Panc1 (cell line): ENCODE data around the gene TPSG1. TPM values are rescaled to one million over a fixed set of nuclear protein-coding genes. Genes with fewer than 3 reads are reported as not detected.

Experiments used
- ATAC-seq: fragments of 200-7000 bp; cut with Tn5 transposase; 2 replicates; pipeline ENCODE4 v1.9.1; 2020; ENCODE audit warnings: mild to moderate bottlenecking, moderate library complexity
- BruUV-seq: library from RNA; stranded (reverse); fragments of 400-500 nt; replicated peaks from 2 replicates; lab custom pipeline; 2021; lab: Mats Ljungman, UMichigan
- CTCF ChIA-PET: fragments of 300-600 bp; sonication (Branson Sonifier 250); formaldehyde crosslinking; loops from one replicate; lab custom pipeline; 2022; ENCODE audit warnings: antibody characterized with exemption; lab: Charles Lee
- POLR2A ChIA-PET: fragments of 300-600 bp; sonication (Branson Sonifier 250); formaldehyde crosslinking; loops from one replicate; lab custom pipeline; 2022; ENCODE audit warnings: antibody characterized with exemption; lab: Charles Lee
- DNase-seq: peaks from one replicate; pipeline ENCODE4 v3.0.0-alpha.2; 2010; ENCODE audit warnings: low read depth, low spot score
- H3K27ac ChIP-seq: 2 replicates; pipeline ENCODE4 v1.5.1; 2011; ENCODE audit warnings: mild to moderate bottlenecking, low read length, inconsistent platforms
- H3K27me3 ChIP-seq: fragments of 200-500 bp; sonication (Bioruptor generic); 2 replicates; pipeline ENCODE4 v1.6.0; 2014; ENCODE audit warnings: low read length, inconsistent platforms; ENCODE audit not compliant: control insufficient read depth, insufficient read depth
- H3K36me3 ChIP-seq: fragments of 200-500 bp; sonication (Bioruptor generic); 2 replicates; pipeline ENCODE4 v1.5.1; 2014; ENCODE audit warnings: inconsistent platforms, mild to moderate bottlenecking, low read length, moderate library complexity; ENCODE audit not compliant: control insufficient read depth, insufficient read depth
- H3K4me1 ChIP-seq: 2 replicates; pipeline ENCODE4 v1.5.1; 2011; ENCODE audit warnings: inconsistent platforms, mild to moderate bottlenecking, low read length, moderate library complexity; ENCODE audit not compliant: control insufficient read depth, insufficient read depth
- H3K4me3 ChIP-seq, 2 experiments: 2 replicates each; pipeline ENCODE4 v1.5.1; 2011 to 2012; ENCODE audit warnings: low read depth in 2 of 2, low read length in 2 of 2, mild to moderate bottlenecking in 2 of 2, inconsistent platforms in 1 of 2, moderate library complexity in 1 of 2
- H3K9me3 ChIP-seq: fragments of 200-500 bp; sonication (Bioruptor generic); 2 replicates; pipeline ENCODE4 v1.5.1; 2014; ENCODE audit warnings: low read depth, mild to moderate bottlenecking, inconsistent platforms, low read length, moderate library complexity; ENCODE audit not compliant: control insufficient read depth, insufficient read depth
- CTCF ChIP-seq: fragments of 450-650 bp; IDR thresholded peaks from 2 replicates; pipeline ENCODE4 v1.5.1; 2017; ENCODE audit warnings: mild to moderate bottlenecking
- POLR2AphosphoS5 ChIP-seq: IDR thresholded peaks from 2 replicates; pipeline ENCODE4 v1.6.1; 2012; ENCODE audit warnings: mild to moderate bottlenecking, low read depth, low read length, moderate library complexity
- REST ChIP-seq, 2 experiments: IDR thresholded peaks; 2 replicates each; pipeline ENCODE4 v1.6.1; 2011 to 2012; ENCODE audit warnings: low read depth in 2 of 2, control low read depth in 1 of 2, low read length in 1 of 2, mild to moderate bottlenecking in 1 of 2, moderate library complexity in 1 of 2; ENCODE audit not compliant: insufficient read depth in 1 of 2
- SIN3A ChIP-seq: IDR thresholded peaks from 2 replicates; pipeline ENCODE4 v1.6.1; 2012; ENCODE audit warnings: low read depth, mild to moderate bottlenecking, low read length, moderate library complexity, borderline replicate concordance; ENCODE audit not compliant: insufficient read depth
- TCF7L2 ChIP-seq: IDR thresholded peaks from 2 replicates; pipeline ENCODE4 v1.6.1; 2011; ENCODE audit warnings: mild to moderate bottlenecking, low read depth, low read length, inconsistent platforms
- in situ Hi-C: cut with HindIII; loops from 2 replicates; pipeline ENCODE4 v1.10.0; 2016; ENCODE audit warnings: low sequenced_read_pairs, low pct_unique_long_range_greater_than_20kb
- intact Hi-C: fragments of 100-400 bp; cut with micrococcal nuclease; formaldehyde crosslinking; loops from one replicate; pipeline ENCODE4 v1.10.0; 2022; ENCODE audit not compliant: unreplicated experiment
- total RNA-seq: library from RNA; stranded (reverse); gene quantifications from one replicate; pipeline ENCODE4 v1.2.1, GENCODE V29; 2021; ENCODE audit not compliant: unreplicated experiment

The TPSG1 gene
- total RNA-seq, 1 experiment from 2014 or later, result 4.6 TPM

DNA sequence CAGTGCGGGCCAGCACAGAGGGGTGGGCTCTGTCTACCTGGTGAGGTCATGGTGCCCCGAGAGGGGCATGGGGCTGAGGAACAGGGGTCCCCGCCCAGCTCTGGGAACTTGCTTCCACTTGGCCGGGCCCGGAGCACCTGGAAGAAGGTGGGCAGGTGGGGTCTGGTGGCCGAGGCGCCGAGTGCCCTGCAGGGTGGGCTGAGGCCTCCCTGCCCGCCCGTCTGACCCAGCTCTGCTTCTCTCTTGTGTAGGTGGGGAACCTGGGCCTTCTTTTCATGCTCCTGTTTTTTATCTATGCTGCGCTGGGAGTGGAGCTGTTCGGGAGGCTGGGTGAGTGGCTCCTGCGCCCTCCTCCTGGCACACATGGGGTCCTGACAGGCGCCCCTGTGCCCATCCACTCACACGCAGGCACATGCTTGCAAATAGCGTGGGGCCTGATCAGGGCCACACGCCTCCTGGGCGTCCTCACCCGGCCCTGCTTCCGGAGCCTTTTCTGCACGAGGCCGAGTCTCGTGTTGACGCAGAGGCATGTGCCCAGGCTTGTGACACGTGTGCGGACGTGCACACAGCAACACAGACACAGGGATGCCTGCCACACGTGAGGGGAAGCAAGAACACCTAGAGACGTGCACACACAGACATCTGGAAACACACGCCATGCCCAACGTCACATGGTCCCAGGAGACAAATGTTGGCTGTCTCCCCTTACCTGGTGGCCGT lies 8.2 kb downstream of the TPSG1 start:
- CTCF ChIA-PET, result no interaction called here
- Histone ChIP-seq H3K27me3 (no peaks in the 10 kb centered on the region), H3K4me1 (no peaks in the 10 kb centered on the region), H3K9me3 (no peaks in the 10 kb centered on the region), H3K4me3 (no peak overlapping the region), H3K27ac (no peak overlapping the region), H3K36me3 (no peaks in the 10 kb centered on the region)
- in situ Hi-C loops, result no loop called here
- DNase-seq (no peak), ATAC-seq (no peak)
- BruUV-seq, result no TSS peak
- POLR2A ChIA-PET, result no interaction called here
- intact Hi-C loops, result no loop called here
- no peak for TF ChIP-seq SIN3A
- no peak for TF ChIP-seq REST (IDR thresholded peaks at IDR 0.05; ENCODE audit: insufficient read depth in 1 of 2, low read depth in 2 of 2, low read length in 1 of 2)
- no peak for TF ChIP-seq CTCF
- no peak for TF ChIP-seq POLR2AphosphoS5
- no peak for TF ChIP-seq TCF7L2

DNA sequence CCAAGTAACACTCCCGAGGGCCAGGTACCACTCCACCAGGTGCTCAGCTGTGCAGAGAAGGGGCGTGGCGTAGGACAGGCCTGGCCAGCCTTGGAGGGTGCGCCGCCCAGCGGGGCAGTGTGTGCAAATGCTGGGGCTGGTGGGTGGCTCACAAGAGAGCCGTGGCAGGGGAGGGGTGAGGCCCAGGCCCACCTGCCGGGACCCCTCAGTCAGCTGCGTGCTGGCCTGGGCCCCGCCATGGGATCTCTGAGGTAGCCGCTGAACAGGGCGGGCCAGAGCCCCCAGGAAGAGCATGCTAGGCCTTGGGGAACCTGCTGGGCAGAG lies 8.8 kb downstream of the TPSG1 start:
- intact Hi-C loops, result no loop called here
- Histone ChIP-seq H3K27me3 (no peaks in the 10 kb centered on the region), H3K9me3 (no peaks in the 10 kb centered on the region), H3K4me1 (no peaks in the 10 kb centered on the region), H3K4me3 (no peak overlapping the region), H3K36me3 (no peaks in the 10 kb centered on the region), H3K27ac (no peak overlapping the region)
- no peak for TF ChIP-seq SIN3A
- no peak for TF ChIP-seq CTCF
- TF ChIP-seq REST (IDR thresholded peaks at IDR 0.05; ENCODE audit: insufficient read depth in 1 of 2, low read depth in 2 of 2, low read length in 1 of 2), result no peak
- TF ChIP-seq POLR2AphosphoS5, result no peak
- no peak for TF ChIP-seq TCF7L2
- in situ Hi-C loops, result no loop called here
- no peak for ATAC-seq
- no TSS peak for BruUV-seq
- ChIA-PET CTCF (no interaction called here), POLR2A (no interaction called here)
- DNase-seq, result no peak
